Measurements from ENCODE around the gene PLP1. TPM values are rescaled to one million over a fixed set of nuclear protein-coding genes. Genes with fewer than 3 reads are reported as not detected.

The PLP1 gene
- total and polyA plus RNA-seq, 9 of the 15 experiments (the other 6 are each of a cell fraction or from before 2014, with no cell fraction given), result not detected

DNA sequence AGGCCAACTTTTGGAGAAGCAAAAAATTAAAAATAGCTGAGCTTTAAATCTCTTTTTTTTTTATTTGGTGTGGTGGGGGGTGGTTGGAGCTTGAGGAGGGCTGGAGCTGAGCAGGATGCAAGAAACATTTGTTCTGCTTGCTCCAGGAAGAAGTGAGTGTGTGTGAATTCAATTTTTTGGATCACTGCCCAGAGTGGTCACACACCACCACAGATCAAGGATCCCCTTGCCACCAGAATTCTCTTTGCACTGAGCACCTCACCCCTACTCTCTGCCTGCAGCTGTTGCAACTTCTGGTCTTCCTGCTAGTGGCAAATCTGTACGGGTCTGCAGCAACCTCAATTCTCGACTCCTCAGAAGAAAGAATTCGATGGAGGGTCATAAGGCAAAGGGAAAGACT is 19.9 kb upstream of the PLP1 start:
- Histone ChIP-seq H3K9me3 (replicated peaks; ENCODE audit: control insufficient read depth, insufficient read depth, low read depth, low read length) (no peaks in the 10 kb centered on the region), H3K27ac (ENCODE audit: extremely low read depth, low read depth, low read length) (no peak overlapping the region), H2AFZ (ENCODE audit: low read depth, low read length) (no peak overlapping the region), H3K27me3 (ENCODE audit: control insufficient read depth in 2 of 2, insufficient read depth in 2 of 2, low read length in 2 of 2) (no peaks in the 10 kb centered on the region; a peak in 2 of 5 replicates), H3K9ac (ENCODE audit: insufficient read depth in 1 of 2, low read depth in 2 of 2, low read length in 2 of 2) (no peak overlapping the region), H3K4me3 (no peak overlapping the region), H3K9me1 (ENCODE audit: control insufficient read depth, insufficient read depth, low read length) (no peaks in the 10 kb centered on the region), H3K36me3 (ENCODE audit: control insufficient read depth, insufficient read depth, low read length) (no peaks in the 10 kb centered on the region), H4K20me1 (replicated peaks; ENCODE audit: control insufficient read depth, insufficient read depth, low read length) (no peaks in the 10 kb centered on the region), H3K4me1 (replicated peaks in 1 of 2; ENCODE audit: control insufficient read depth in 2 of 2, insufficient read depth in 2 of 2, low read length in 2 of 2) (no peaks in the 10 kb centered on the region), H3K79me2 (ENCODE audit: control insufficient read depth, insufficient read depth, low read length) (no peaks in the 10 kb centered on the region), H3K4me2 (ENCODE audit: insufficient read depth, low read length) (no peak overlapping the region)
- FAIRE-seq (no peak), ATAC-seq (no peak), DNase-seq (ENCODE audit: extremely low read depth in 1 of 4, low spot score in 3 of 4) (no peak)
- ChIA-PET CTCF (ENCODE audit: low intra/inter-chr PET ratio) (no interaction called here), POLR2A (no interaction called here)
- intact Hi-C loops (cut with micrococcal nuclease) (no loop called here), in situ Hi-C loops (cut with MboI) (no loop called here)
- BruUV-seq (replicated peaks), result no TSS peak
- 0% methylated on average over 2 of the region's 3 CpGs for WGBS (ENCODE audit: insufficient coverage, low coverage, missing lambda C conversion rate)
- TF ChIP-seq BCL6 (CRISPR knock-in tag; IDR thresholded peaks at IDR 0.05) (no peak), CSDE1 (IDR thresholded peaks at IDR 0.05) (no peak), U2AF1 (optimal IDR thresholded peaks at IDR 0.05; ENCODE audit: low read depth, low read length) (no peak), ZC3H4 (CRISPR knock-in tag; IDR thresholded peaks at IDR 0.05; ENCODE audit: borderline replicate concordance) (no peak)
- TF ChIP-seq, protein P1, sequence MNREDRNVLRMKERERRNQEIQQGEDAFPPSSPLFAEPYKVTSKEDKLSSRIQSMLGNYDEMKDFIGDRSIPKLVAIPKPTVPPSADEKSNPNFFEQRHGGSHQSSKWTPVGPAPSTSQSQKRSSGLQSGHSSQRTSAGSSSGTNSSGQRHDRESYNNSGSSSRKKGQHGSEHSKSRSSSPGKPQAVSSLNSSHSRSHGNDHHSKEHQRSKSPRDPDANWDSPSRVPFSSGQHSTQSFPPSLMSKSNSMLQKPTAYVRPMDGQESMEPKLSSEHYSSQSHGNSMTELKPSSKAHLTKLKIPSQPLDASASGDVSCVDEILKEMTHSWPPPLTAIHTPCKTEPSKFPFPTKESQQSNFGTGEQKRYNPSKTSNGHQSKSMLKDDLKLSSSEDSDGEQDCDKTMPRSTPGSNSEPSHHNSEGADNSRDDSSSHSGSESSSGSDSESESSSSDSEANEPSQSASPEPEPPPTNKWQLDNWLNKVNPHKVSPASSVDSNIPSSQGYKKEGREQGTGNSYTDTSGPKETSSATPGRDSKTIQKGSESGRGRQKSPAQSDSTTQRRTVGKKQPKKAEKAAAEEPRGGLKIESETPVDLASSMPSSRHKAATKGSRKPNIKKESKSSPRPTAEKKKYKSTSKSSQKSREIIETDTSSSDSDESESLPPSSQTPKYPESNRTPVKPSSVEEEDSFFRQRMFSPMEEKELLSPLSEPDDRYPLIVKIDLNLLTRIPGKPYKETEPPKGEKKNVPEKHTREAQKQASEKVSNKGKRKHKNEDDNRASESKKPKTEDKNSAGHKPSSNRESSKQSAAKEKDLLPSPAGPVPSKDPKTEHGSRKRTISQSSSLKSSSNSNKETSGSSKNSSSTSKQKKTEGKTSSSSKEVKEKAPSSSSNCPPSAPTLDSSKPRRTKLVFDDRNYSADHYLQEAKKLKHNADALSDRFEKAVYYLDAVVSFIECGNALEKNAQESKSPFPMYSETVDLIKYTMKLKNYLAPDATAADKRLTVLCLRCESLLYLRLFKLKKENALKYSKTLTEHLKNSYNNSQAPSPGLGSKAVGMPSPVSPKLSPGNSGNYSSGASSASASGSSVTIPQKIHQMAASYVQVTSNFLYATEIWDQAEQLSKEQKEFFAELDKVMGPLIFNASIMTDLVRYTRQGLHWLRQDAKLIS (CRISPR knock-in tag; IDR thresholded peaks at IDR 0.05), result no peak
- TF ChIP-seq, protein P2, sequence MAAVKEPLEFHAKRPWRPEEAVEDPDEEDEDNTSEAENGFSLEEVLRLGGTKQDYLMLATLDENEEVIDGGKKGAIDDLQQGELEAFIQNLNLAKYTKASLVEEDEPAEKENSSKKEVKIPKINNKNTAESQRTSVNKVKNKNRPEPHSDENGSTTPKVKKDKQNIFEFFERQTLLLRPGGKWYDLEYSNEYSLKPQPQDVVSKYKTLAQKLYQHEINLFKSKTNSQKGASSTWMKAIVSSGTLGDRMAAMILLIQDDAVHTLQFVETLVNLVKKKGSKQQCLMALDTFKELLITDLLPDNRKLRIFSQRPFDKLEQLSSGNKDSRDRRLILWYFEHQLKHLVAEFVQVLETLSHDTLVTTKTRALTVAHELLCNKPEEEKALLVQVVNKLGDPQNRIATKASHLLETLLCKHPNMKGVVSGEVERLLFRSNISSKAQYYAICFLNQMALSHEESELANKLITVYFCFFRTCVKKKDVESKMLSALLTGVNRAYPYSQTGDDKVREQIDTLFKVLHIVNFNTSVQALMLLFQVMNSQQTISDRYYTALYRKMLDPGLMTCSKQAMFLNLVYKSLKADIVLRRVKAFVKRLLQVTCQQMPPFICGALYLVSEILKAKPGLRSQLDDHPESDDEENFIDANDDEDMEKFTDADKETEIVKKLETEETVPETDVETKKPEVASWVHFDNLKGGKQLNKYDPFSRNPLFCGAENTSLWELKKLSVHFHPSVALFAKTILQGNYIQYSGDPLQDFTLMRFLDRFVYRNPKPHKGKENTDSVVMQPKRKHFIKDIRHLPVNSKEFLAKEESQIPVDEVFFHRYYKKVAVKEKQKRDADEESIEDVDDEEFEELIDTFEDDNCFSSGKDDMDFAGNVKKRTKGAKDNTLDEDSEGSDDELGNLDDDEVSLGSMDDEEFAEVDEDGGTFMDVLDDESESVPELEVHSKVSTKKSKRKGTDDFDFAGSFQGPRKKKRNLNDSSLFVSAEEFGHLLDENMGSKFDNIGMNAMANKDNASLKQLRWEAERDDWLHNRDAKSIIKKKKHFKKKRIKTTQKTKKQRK (IDR thresholded peaks at IDR 0.05; ENCODE audit: borderline replicate concordance, low read depth, low read length), result no peak
- TF ChIP-seq, protein P3, sequence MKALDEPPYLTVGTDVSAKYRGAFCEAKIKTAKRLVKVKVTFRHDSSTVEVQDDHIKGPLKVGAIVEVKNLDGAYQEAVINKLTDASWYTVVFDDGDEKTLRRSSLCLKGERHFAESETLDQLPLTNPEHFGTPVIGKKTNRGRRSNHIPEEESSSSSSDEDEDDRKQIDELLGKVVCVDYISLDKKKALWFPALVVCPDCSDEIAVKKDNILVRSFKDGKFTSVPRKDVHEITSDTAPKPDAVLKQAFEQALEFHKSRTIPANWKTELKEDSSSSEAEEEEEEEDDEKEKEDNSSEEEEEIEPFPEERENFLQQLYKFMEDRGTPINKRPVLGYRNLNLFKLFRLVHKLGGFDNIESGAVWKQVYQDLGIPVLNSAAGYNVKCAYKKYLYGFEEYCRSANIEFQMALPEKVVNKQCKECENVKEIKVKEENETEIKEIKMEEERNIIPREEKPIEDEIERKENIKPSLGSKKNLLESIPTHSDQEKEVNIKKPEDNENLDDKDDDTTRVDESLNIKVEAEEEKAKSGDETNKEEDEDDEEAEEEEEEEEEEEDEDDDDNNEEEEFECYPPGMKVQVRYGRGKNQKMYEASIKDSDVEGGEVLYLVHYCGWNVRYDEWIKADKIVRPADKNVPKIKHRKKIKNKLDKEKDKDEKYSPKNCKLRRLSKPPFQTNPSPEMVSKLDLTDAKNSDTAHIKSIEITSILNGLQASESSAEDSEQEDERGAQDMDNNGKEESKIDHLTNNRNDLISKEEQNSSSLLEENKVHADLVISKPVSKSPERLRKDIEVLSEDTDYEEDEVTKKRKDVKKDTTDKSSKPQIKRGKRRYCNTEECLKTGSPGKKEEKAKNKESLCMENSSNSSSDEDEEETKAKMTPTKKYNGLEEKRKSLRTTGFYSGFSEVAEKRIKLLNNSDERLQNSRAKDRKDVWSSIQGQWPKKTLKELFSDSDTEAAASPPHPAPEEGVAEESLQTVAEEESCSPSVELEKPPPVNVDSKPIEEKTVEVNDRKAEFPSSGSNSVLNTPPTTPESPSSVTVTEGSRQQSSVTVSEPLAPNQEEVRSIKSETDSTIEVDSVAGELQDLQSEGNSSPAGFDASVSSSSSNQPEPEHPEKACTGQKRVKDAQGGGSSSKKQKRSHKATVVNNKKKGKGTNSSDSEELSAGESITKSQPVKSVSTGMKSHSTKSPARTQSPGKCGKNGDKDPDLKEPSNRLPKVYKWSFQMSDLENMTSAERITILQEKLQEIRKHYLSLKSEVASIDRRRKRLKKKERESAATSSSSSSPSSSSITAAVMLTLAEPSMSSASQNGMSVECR (CRISPR knock-in tag; IDR thresholded peaks at IDR 0.05), result no peak
- TF ChIP-seq, protein P4, sequence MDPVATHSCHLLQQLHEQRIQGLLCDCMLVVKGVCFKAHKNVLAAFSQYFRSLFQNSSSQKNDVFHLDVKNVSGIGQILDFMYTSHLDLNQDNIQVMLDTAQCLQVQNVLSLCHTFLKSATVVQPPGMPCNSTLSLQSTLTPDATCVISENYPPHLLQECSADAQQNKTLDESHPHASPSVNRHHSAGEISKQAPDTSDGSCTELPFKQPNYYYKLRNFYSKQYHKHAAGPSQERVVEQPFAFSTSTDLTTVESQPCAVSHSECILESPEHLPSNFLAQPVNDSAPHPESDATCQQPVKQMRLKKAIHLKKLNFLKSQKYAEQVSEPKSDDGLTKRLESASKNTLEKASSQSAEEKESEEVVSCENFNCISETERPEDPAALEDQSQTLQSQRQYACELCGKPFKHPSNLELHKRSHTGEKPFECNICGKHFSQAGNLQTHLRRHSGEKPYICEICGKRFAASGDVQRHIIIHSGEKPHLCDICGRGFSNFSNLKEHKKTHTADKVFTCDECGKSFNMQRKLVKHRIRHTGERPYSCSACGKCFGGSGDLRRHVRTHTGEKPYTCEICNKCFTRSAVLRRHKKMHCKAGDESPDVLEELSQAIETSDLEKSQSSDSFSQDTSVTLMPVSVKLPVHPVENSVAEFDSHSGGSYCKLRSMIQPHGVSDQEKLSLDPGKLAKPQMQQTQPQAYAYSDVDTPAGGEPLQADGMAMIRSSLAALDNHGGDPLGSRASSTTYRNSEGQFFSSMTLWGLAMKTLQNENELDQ (CRISPR knock-in tag; IDR thresholded peaks at IDR 0.05; ENCODE audit: borderline replicate concordance), result no peak
